ENCODE data around the gene RBSN.
A peak's percentile ranks its signal among the peaks of the same experiment; 100 is the strongest.
"Not testable (repeated sequence)": the region's sequence is repeated elsewhere in the genome, so short reads cannot be mapped to it uniquely, and the experiment has no call there.

Gene RBSN

GRCh38 chr3:15098503-15099363 lies at the start of gene RBSN:
Gene RBSN, minus strand, starts transcription at chr3:15099148. Its CDS starts 3,028 bp downstream, at chr3:15096120.
- H3K4me3 ChIP-seq (ENCODE audit: low read length) = peak within 1 kb of the TSS; percentile 84
- DNase-seq (ENCODE audit: low read depth) = peak; percentile 99
- H3K4me1 ChIP-seq (ENCODE audit: control insufficient read depth, insufficient read depth, low read length) = peaks cover 28% of the 10 kb centered on the region
- peak within 1 kb of the TSS; percentile 90 for H3K9ac ChIP-seq (ENCODE audit: low read length)
- no peaks in the 10 kb centered on the region for H3K9me3 ChIP-seq (ENCODE audit: control insufficient read depth, low read length)
- H3K27me3 ChIP-seq (replicated peaks; ENCODE audit: control insufficient read depth, insufficient read depth, low read length) = no peaks in the 10 kb centered on the region
- peaks cover 19% of the 10 kb centered on the region for H3K36me3 ChIP-seq (ENCODE audit: control insufficient read depth, insufficient read depth, low read length, severe bottlenecking)

- Histone ChIP-seq H3K4me3 (ENCODE audit: low read length) (no peak overlapping the region), H3K9ac (ENCODE audit: low read length) (no peak overlapping the region), H3K9me3 (ENCODE audit: control insufficient read depth, low read length) (no peaks in the 10 kb centered on the region), H3K27me3 (replicated peaks; ENCODE audit: control insufficient read depth, insufficient read depth, low read length) (peaks cover 31% of the 10 kb centered on the region), H3K36me3 (ENCODE audit: control insufficient read depth, insufficient read depth, low read length, severe bottlenecking) (no peaks in the 10 kb centered on the region), H3K4me1 (ENCODE audit: control insufficient read depth, insufficient read depth, low read length) (no peaks in the 10 kb centered on the region)
- no peak for DNase-seq (ENCODE audit: low read depth)
Observed at GRCh38 chr3:15148614-15149013, 49.7 kb upstream of the RBSN start.

- not testable (repeated sequence) for H3K9ac ChIP-seq (ENCODE audit: low read length); H3K36me3 ChIP-seq (ENCODE audit: control insufficient read depth, insufficient read depth, low read length, severe bottlenecking); H3K4me3 ChIP-seq (ENCODE audit: low read length); H3K9me3 ChIP-seq (ENCODE audit: control insufficient read depth, low read length); DNase-seq (ENCODE audit: low read depth); H3K27me3 ChIP-seq (replicated peaks; ENCODE audit: control insufficient read depth, insufficient read depth, low read length); H3K4me1 ChIP-seq (ENCODE audit: control insufficient read depth, insufficient read depth, low read length)
Observed at GRCh38 chr3:15136885-15137284, 37.9 kb upstream of the RBSN start.

DNA sequence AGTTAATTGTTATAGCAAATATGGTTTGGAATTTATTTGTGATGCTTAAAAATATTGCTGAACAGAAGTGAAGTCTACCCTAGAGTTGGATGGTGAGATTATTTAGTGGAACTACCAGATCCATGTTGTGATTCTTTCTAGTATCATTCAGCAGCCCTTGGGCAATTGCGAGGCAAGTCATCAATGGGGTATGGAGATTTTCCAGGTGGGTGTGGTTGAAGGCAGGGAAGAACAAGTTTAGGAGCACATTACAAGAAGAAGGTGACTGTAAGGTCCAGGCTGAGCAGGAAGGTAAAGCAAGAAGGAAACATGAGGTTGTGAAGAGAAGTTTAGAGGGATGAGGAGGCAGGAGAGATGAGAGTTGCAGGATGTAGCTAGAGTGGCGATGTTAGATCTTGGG lies 36.0 kb upstream of the RBSN start:
- not testable (repeated sequence) for H3K36me3 ChIP-seq (ENCODE audit: control insufficient read depth, insufficient read depth, low read length, severe bottlenecking)

GRCh38 chr3:15128403-15128802 lies 29.5 kb upstream of the RBSN start:
- DNase-seq (ENCODE audit: low read depth); H3K4me3 ChIP-seq (ENCODE audit: low read length); H3K9ac ChIP-seq (ENCODE audit: low read length); H3K36me3 ChIP-seq (ENCODE audit: control insufficient read depth, insufficient read depth, low read length, severe bottlenecking); H3K4me1 ChIP-seq (ENCODE audit: control insufficient read depth, insufficient read depth, low read length); H3K27me3 ChIP-seq (replicated peaks; ENCODE audit: control insufficient read depth, insufficient read depth, low read length); H3K9me3 ChIP-seq (ENCODE audit: control insufficient read depth, low read length): not testable (repeated sequence)

More for the DNA sequence above, 36.0 kb upstream of the RBSN start:
- H3K4me3 ChIP-seq (ENCODE audit: low read length); H3K9me3 ChIP-seq (ENCODE audit: control insufficient read depth, low read length); H3K27me3 ChIP-seq (replicated peaks; ENCODE audit: control insufficient read depth, insufficient read depth, low read length); H3K9ac ChIP-seq (ENCODE audit: low read length); H3K4me1 ChIP-seq (ENCODE audit: control insufficient read depth, insufficient read depth, low read length); DNase-seq (ENCODE audit: low read depth): not testable (repeated sequence)

DNA sequence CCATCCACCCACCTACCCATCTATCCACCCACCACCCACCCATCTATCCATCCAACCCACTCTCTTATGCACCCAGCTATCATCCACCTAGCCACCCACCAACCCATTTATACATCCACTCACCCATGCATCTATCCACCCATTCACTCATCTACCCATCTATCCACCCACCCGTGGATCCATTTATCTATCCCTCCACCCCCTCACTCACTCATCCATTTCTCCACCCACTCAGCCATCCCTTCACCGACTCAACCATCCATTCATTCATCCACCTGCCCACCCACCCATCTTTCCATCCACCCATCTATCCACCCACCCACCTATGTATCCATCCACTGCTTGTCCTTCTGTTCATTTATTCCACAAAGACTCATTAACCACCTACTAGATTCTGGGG lies 28.0 kb upstream of the RBSN start:
- not testable (repeated sequence) for H3K9ac ChIP-seq (ENCODE audit: low read length); H3K36me3 ChIP-seq (ENCODE audit: control insufficient read depth, insufficient read depth, low read length, severe bottlenecking); H3K4me3 ChIP-seq (ENCODE audit: low read length); DNase-seq (ENCODE audit: low read depth); H3K9me3 ChIP-seq (ENCODE audit: control insufficient read depth, low read length); H3K4me1 ChIP-seq (ENCODE audit: control insufficient read depth, insufficient read depth, low read length); H3K27me3 ChIP-seq (replicated peaks; ENCODE audit: control insufficient read depth, insufficient read depth, low read length)

GRCh38 chr3:15122398-15122797 lies 23.4 kb upstream of the RBSN start:
- Histone ChIP-seq H3K9ac (ENCODE audit: low read length) (no peak overlapping the region), H3K4me1 (ENCODE audit: control insufficient read depth, insufficient read depth, low read length) (no peaks in the 10 kb centered on the region), H3K4me3 (ENCODE audit: low read length) (no peak overlapping the region), H3K36me3 (ENCODE audit: control insufficient read depth, insufficient read depth, low read length, severe bottlenecking) (no peaks in the 10 kb centered on the region), H3K9me3 (ENCODE audit: control insufficient read depth, low read length) (no peaks in the 10 kb centered on the region), H3K27me3 (replicated peaks; ENCODE audit: control insufficient read depth, insufficient read depth, low read length) (peaks cover 7% of the 10 kb centered on the region)
- DNase-seq (ENCODE audit: low read depth) = no peak

DNA sequence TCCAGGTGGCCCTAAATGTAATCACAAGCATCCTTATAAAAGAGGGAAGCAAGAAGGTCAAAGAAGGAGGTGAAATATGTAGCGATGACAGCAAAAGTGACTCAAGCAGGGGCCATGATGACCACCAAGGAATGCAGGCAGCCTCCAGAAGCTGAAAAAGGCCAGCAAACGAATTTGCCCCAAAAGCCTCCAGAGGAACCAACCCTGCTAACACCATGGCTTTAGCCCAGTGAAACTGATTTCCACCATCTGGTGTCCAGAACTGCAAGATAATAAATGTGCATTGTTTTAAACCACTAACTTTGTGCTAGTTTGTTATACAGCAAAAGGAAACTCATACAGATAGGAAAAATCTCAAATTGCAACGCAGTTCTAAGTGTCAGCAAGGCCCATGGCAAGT lies 23.0 kb upstream of the RBSN start:
- Histone ChIP-seq H3K4me1 (ENCODE audit: control insufficient read depth, insufficient read depth, low read length) (no peaks in the 10 kb centered on the region), H3K9me3 (ENCODE audit: control insufficient read depth, low read length) (no peaks in the 10 kb centered on the region), H3K27me3 (replicated peaks; ENCODE audit: control insufficient read depth, insufficient read depth, low read length) (peaks cover 7% of the 10 kb centered on the region), H3K9ac (ENCODE audit: low read length) (no peak overlapping the region), H3K4me3 (ENCODE audit: low read length) (no peak overlapping the region), H3K36me3 (ENCODE audit: control insufficient read depth, insufficient read depth, low read length, severe bottlenecking) (no peaks in the 10 kb centered on the region)
- no peak for DNase-seq (ENCODE audit: low read depth)

GRCh38 chr3:15120986-15121385 lies 22.0 kb upstream of the RBSN start:
- Histone ChIP-seq H3K9ac (ENCODE audit: low read length) (no peak overlapping the region), H3K36me3 (ENCODE audit: control insufficient read depth, insufficient read depth, low read length, severe bottlenecking) (no peaks in the 10 kb centered on the region), H3K4me3 (ENCODE audit: low read length) (no peak overlapping the region), H3K4me1 (ENCODE audit: control insufficient read depth, insufficient read depth, low read length) (no peaks in the 10 kb centered on the region), H3K27me3 (replicated peaks; ENCODE audit: control insufficient read depth, insufficient read depth, low read length) (peaks cover 9% of the 10 kb centered on the region), H3K9me3 (ENCODE audit: control insufficient read depth, low read length) (no peaks in the 10 kb centered on the region)
- no peak for DNase-seq (ENCODE audit: low read depth)

DNA sequence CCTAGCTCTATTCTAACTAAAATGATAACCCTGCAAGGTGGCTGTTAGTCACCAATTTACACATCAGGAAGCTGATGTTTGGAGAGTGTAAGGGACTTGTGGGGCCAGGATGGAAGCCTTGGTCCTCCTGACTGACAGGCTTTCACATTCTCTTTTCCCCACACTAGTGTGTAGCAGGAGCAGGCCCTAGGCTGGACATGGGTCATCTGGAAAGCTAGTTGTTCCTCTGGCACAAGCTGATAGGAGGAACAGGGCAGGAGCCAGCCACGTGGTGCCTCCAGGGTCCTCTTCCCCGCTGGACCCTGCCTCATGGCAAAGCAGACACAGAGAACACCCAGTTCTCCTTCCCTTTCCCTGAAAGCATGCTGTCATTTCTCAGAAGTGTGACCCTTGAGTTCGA lies 18.1 kb upstream of the RBSN start:
- DNase-seq (ENCODE audit: low read depth) = no peak
- Histone ChIP-seq H3K36me3 (ENCODE audit: control insufficient read depth, insufficient read depth, low read length, severe bottlenecking) (no peaks in the 10 kb centered on the region), H3K9me3 (ENCODE audit: control insufficient read depth, low read length) (no peaks in the 10 kb centered on the region), H3K9ac (ENCODE audit: low read length) (no peak overlapping the region), H3K27me3 (replicated peaks; ENCODE audit: control insufficient read depth, insufficient read depth, low read length) (peaks cover 9% of the 10 kb centered on the region), H3K4me3 (ENCODE audit: low read length) (no peak overlapping the region), H3K4me1 (ENCODE audit: control insufficient read depth, insufficient read depth, low read length) (no peaks in the 10 kb centered on the region)

GRCh38 chr3:15116032-15116669 lies 17.2 kb upstream of the RBSN start:
- no peaks in the 10 kb centered on the region for H3K4me1 ChIP-seq (ENCODE audit: control insufficient read depth, insufficient read depth, low read length)
- no peak overlapping the region for H3K9ac ChIP-seq (ENCODE audit: low read length)
- no peak overlapping the region for H3K4me3 ChIP-seq (ENCODE audit: low read length)
- H3K9me3 ChIP-seq (ENCODE audit: control insufficient read depth, low read length) = no peaks in the 10 kb centered on the region
- DNase-seq (ENCODE audit: low read depth) = no peak
- H3K36me3 ChIP-seq (ENCODE audit: control insufficient read depth, insufficient read depth, low read length, severe bottlenecking) = no peaks in the 10 kb centered on the region
- H3K27me3 ChIP-seq (replicated peaks; ENCODE audit: control insufficient read depth, insufficient read depth, low read length) = peaks cover 9% of the 10 kb centered on the region
